DLD1 (cell line): ENCODE measurements around the gene TXNDC11.

ENCODE experiments used
- in situ Hi-C: cut with HindIII; loops from 2 replicates; pipeline ENCODE4 v1.10.0; 2017; ENCODE audit warnings: low sequenced_read_pairs

Gene TXNDC11

GRCh38 chr16:11752856-11753255 is 10.2 kb upstream of the TXNDC11 start:
- in situ Hi-C loops, result no loop called here

- in situ Hi-C loops, result no loop called here
Observed at GRCh38 chr16:11750056-11750455, 7.4 kb upstream of the TXNDC11 start.

GRCh38 chr16:11748404-11749254 is 6.0 kb upstream of the TXNDC11 start:
- in situ Hi-C loops, result no loop called here

- in situ Hi-C loops, result no loop called here
Observed at GRCh38 chr16:11747949-11748403, 5.3 kb upstream of the TXNDC11 start.

- in situ Hi-C loops, result no loop called here
Observed at GRCh38 chr16:11744075-11744470, 1.4 kb upstream of the TXNDC11 start.

- in situ Hi-C loops, result no loop called here
Observed at GRCh38 chr16:11743308-11744074, 834 bp upstream of the TXNDC11 start.

- in situ Hi-C loops, result no loop called here
Observed at GRCh38 chr16:11742093-11742535, 543 bp downstream of the TXNDC11 start.

- in situ Hi-C loops, result no loop called here
Observed at GRCh38 chr16:11740567-11740966, 2.1 kb downstream of the TXNDC11 start.

GRCh38 chr16:11738742-11739544 is 3.7 kb downstream of the TXNDC11 start:
- in situ Hi-C loops, result no loop called here

- in situ Hi-C loops, result no loop called here
Observed at GRCh38 chr16:11737713-11738112, 4.9 kb downstream of the TXNDC11 start.

- in situ Hi-C loops, result no loop called here
Observed at GRCh38 chr16:11736903-11737302, 5.8 kb downstream of the TXNDC11 start.

- in situ Hi-C loops, result no loop called here
Observed at GRCh38 chr16:11735787-11736186, 6.9 kb downstream of the TXNDC11 start.

- in situ Hi-C loops, result no loop called here
Observed at GRCh38 chr16:11734653-11735043, 8.0 kb downstream of the TXNDC11 start.

- in situ Hi-C loops, result no loop called here
Observed at GRCh38 chr16:11734025-11734652, 8.5 kb downstream of the TXNDC11 start.

GRCh38 chr16:11731222-11731621 is 11.4 kb downstream of the TXNDC11 start:
- in situ Hi-C loops, result no loop called here

GRCh38 chr16:11729787-11730186 is 12.9 kb downstream of the TXNDC11 start:
- in situ Hi-C loops, result no loop called here

GRCh38 chr16:11727796-11728543 is 14.7 kb downstream of the TXNDC11 start:
- in situ Hi-C loops, result no loop called here

GRCh38 chr16:11726008-11726407 is 16.6 kb downstream of the TXNDC11 start:
- in situ Hi-C loops, result no loop called here

- in situ Hi-C loops, result no loop called here
Observed at GRCh38 chr16:11725457-11725856, 17.2 kb downstream of the TXNDC11 start.

GRCh38 chr16:11722468-11722808 is 20.2 kb downstream of the TXNDC11 start:
- in situ Hi-C loops, result no loop called here
